Placental epithelial cell (primary cell): ENCODE data around the gene OR1K1. TPM values are rescaled to one million over a fixed set of nuclear protein-coding genes. Genes with fewer than 3 reads are reported as not detected.

Experiments
- total RNA-seq: library from RNA; depleted of rRNA; stranded (reverse); fragments of >200 nt; gene quantifications from 2 replicates; pipeline ENCODE4 v1.2.3, GENCODE V29; 2012

The OR1K1 gene, protein sequence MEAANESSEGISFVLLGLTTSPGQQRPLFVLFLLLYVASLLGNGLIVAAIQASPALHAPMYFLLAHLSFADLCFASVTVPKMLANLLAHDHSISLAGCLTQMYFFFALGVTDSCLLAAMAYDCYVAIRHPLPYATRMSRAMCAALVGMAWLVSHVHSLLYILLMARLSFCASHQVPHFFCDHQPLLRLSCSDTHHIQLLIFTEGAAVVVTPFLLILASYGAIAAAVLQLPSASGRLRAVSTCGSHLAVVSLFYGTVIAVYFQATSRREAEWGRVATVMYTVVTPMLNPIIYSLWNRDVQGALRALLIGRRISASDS
- not detected in 2 replicates for total RNA-seq

DNA sequence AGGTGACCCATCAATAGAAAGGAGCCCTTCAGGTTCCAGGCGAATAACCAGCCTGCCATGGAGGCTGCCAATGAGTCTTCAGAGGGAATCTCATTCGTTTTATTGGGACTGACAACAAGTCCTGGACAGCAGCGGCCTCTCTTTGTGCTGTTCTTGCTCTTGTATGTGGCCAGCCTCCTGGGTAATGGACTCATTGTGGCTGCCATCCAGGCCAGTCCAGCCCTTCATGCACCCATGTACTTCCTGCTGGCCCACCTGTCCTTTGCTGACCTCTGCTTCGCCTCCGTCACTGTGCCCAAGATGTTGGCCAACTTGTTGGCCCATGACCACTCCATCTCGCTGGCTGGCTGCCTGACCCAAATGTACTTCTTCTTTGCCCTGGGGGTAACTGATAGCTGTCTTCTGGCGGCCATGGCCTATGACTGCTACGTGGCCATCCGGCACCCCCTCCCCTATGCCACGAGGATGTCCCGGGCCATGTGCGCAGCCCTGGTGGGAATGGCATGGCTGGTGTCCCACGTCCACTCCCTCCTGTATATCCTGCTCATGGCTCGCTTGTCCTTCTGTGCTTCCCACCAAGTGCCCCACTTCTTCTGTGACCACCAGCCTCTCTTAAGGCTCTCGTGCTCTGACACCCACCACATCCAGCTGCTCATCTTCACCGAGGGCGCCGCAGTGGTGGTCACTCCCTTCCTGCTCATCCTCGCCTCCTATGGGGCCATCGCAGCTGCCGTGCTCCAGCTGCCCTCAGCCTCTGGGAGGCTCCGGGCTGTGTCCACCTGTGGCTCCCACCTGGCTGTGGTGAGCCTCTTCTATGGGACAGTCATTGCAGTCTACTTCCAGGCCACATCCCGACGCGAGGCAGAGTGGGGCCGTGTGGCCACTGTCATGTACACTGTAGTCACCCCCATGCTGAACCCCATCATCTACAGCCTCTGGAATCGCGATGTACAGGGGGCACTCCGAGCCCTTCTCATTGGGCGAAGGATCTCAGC lies at the start of gene OR1K1:
TSS of gene OR1K1 (plus strand) at position 58 of the 995 bp plus-strand sequence. CDS start at position 58, 0 bp downstream.

DNA sequence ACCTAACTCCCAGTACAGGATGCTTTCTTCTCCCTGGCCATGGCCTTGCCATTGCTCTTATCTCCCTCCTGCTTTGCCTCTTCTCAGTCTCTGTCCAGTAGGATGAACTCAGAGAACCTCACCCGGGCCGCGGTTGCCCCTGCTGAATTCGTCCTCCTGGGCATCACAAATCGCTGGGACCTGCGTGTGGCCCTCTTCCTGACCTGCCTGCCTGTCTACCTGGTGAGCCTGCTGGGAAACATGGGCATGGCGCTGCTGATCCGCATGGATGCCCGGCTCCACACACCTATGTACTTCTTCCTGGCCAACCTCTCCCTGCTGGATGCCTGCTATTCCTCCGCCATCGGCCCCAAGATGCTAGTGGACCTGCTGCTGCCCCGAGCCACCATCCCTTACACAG lies 11.1 kb upstream of the OR1K1 start, which contains the start of gene OR5C1:
TSS of gene OR5C1 (plus strand) at position 103 of the 400 bp plus-strand sequence. CDS start at position 103, 0 bp downstream.

Other genes with a start within 250 kb of the OR1K1 start
- not detected in 2 replicates for gene OR1N2, start 247.0 kb upstream of the OR1K1 start, total RNA-seq
- 0.11 TPM in 1 of 2 replicates, not detected in the other for gene OR1L8, start 216.7 kb upstream of the OR1K1 start, total RNA-seq
- gene OR1Q1, start 185.4 kb upstream of the OR1K1 start, total RNA-seq: not detected in 2 replicates
- not detected in 2 replicates for gene OR1B1, start 142.5 kb upstream of the OR1K1 start, total RNA-seq
- gene OR1L1, start 138.4 kb upstream of the OR1K1 start, total RNA-seq: not detected in 2 replicates
- not detected in 2 replicates for gene OR1L3, start 125.0 kb upstream of the OR1K1 start, total RNA-seq
- not detected in 2 replicates for gene OR1L4, start 76.1 kb upstream of the OR1K1 start, total RNA-seq
- not detected in 2 replicates for gene OR1L6, start 57.8 kb upstream of the OR1K1 start, total RNA-seq
- not detected in 2 replicates for gene OR5C1, start 11.2 kb upstream of the OR1K1 start, total RNA-seq
- gene PDCL, start 28.5 kb downstream of the OR1K1 start, total RNA-seq: 27.9 and 33.0 TPM in 2 replicates
- gene RC3H2, start 105.2 kb downstream of the OR1K1 start, total RNA-seq: 35.3 and 38.3 TPM in 2 replicates
- gene ZBTB6, start 113.2 kb downstream of the OR1K1 start, total RNA-seq: 10.6 and 16.2 TPM in 2 replicates
- 2.5 and 3.5 TPM in 2 replicates for gene ZBTB26, start 131.4 kb downstream of the OR1K1 start, total RNA-seq
- gene RABGAP1, start 140.9 kb downstream of the OR1K1 start, total RNA-seq: 63.1 and 71.1 TPM in 2 replicates
- 1.8 and 3.5 TPM in 2 replicates for gene GPR21, start 233.5 kb downstream of the OR1K1 start, total RNA-seq